IPS-15b (cell line): ENCODE data around the gene ARHGAP22.

Experiments
- H3K27me3 ChIP-seq: one replicate; pipeline ENCODE4 v1.6.1; 2013; ENCODE audit warnings: low read length; ENCODE audit not compliant: control insufficient read depth, insufficient read depth
- H3K36me3 ChIP-seq: one replicate; pipeline ENCODE4 v1.6.1; 2013; ENCODE audit warnings: low read length; ENCODE audit not compliant: control insufficient read depth, insufficient read depth
- H3K4me1 ChIP-seq: one replicate; pipeline ENCODE4 v1.6.1; 2013; ENCODE audit warnings: mild to moderate bottlenecking, low read length; ENCODE audit not compliant: control insufficient read depth, insufficient read depth
- H3K4me3 ChIP-seq: one replicate; pipeline ENCODE4 v1.5.1; 2013; ENCODE audit warnings: low read depth, low read length
- H3K9ac ChIP-seq: one replicate; pipeline ENCODE4 v1.6.1; 2013; ENCODE audit warnings: low read depth, mild to moderate bottlenecking, low read length
- H3K9me3 ChIP-seq: one replicate; pipeline ENCODE4 v1.6.1; 2013; ENCODE audit warnings: mild to moderate bottlenecking, low read length; ENCODE audit not compliant: control insufficient read depth, insufficient read depth

The ARHGAP22 gene

GRCh38 chr10:48411510-48411909 lies 193.4 kb downstream of the ARHGAP22 start:
- Histone ChIP-seq H3K9me3 (no peaks in the 10 kb centered on the region), H3K4me1 (no peaks in the 10 kb centered on the region), H3K9ac (no peak overlapping the region), H3K36me3 (peaks cover 3% of the 10 kb centered on the region), H3K27me3 (no peaks in the 10 kb centered on the region), H3K4me3 (no peak overlapping the region)

DNA sequence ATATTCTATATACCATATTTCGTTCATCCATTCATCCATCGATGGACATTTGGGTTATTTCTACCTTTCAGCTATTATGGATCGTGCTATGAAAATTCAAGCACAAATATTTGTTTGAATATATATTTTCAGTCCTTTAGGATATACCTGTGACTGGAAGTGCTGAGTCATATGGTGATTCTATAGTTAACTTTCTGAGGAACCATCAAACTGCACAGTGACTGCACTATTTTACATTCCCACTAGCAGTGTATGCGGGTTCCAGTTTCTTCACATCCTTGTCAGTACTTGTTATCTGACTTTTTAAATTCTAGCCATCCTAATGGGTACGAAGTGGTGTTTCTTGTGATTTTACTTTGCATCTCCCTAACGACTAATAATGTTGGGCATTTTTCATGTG lies 194.4 kb downstream of the ARHGAP22 start:
- H3K4me3 ChIP-seq, result no peak overlapping the region
- no peak overlapping the region for H3K9ac ChIP-seq
- H3K4me1 ChIP-seq, result no peaks in the 10 kb centered on the region
- H3K36me3 ChIP-seq, result no peaks in the 10 kb centered on the region
- no peaks in the 10 kb centered on the region for H3K27me3 ChIP-seq
- H3K9me3 ChIP-seq, result no peaks in the 10 kb centered on the region

- no peaks in the 10 kb centered on the region for H3K9me3 ChIP-seq
Measured at GRCh38 chr10:48406658-48407057, 198.2 kb downstream of the ARHGAP22 start.

DNA sequence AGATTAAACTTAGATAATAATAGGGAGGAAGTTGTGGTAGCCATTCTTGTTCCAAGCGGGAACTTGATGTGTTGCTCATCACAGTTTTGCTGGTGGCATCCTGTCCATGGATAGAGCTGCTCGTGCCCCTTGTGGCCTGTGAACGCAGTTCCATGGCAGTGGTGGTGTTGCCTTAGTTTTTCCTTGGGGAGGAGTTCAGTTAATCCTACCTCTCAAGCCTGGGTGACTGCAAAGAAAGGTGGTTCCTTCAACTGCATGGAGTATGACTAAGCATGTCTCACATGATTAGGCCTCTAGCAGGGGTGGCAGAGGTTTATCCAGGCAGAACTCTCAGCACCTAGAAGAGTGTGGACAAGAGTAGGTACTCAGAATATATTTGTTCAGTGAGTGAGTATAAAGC lies 198.7 kb downstream of the ARHGAP22 start:
- H3K9ac ChIP-seq, result no peak overlapping the region
- H3K27me3 ChIP-seq, result no peaks in the 10 kb centered on the region
- H3K9me3 ChIP-seq, result no peaks in the 10 kb centered on the region
- no peaks in the 10 kb centered on the region for H3K36me3 ChIP-seq
- no peak overlapping the region for H3K4me3 ChIP-seq
- no peaks in the 10 kb centered on the region for H3K4me1 ChIP-seq

More at GRCh38 chr10:48406658-48407057, 198.2 kb downstream of the ARHGAP22 start:
- H3K36me3 ChIP-seq, result no peaks in the 10 kb centered on the region
- no peak overlapping the region for H3K9ac ChIP-seq
- no peaks in the 10 kb centered on the region for H3K4me1 ChIP-seq
- no peaks in the 10 kb centered on the region for H3K27me3 ChIP-seq
- H3K4me3 ChIP-seq, result no peak overlapping the region

GRCh38 chr10:48404646-48405045 lies 200.2 kb downstream of the ARHGAP22 start:
- Histone ChIP-seq H3K27me3 (no peaks in the 10 kb centered on the region), H3K36me3 (no peaks in the 10 kb centered on the region), H3K9me3 (no peaks in the 10 kb centered on the region), H3K4me3 (no peak overlapping the region), H3K9ac (no peak overlapping the region), H3K4me1 (peaks cover 5% of the 10 kb centered on the region)

DNA sequence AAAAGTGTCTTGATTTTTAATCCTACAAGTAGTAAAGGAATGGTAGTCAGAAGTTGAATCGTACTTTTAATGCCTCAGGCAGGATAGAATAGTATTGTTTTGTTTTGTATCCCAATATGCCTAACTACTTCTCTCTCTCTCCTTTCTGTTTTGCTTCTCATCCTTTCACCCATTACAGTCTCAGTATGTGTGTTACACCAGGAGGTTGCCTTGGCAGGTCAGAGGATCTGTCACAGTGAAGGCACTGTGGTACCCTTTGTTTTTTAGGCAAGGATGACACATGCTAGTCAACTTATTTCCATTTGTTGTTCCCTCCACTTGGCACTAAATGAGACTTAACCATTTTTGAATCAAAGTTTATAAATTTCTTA lies 204.0 kb downstream of the ARHGAP22 start:
- H3K9ac ChIP-seq, result no peak overlapping the region
- H3K4me1 ChIP-seq, result peaks cover 19% of the 10 kb centered on the region
- no peak overlapping the region for H3K4me3 ChIP-seq
- H3K9me3 ChIP-seq, result no peaks in the 10 kb centered on the region
- H3K27me3 ChIP-seq, result no peaks in the 10 kb centered on the region
- no peaks in the 10 kb centered on the region for H3K36me3 ChIP-seq

GRCh38 chr10:48400129-48400849 lies 204.6 kb downstream of the ARHGAP22 start:
- H3K36me3 ChIP-seq, result no peaks in the 10 kb centered on the region
- no peak overlapping the region for H3K9ac ChIP-seq
- H3K4me1 ChIP-seq, result peaks cover 19% of the 10 kb centered on the region
- no peaks in the 10 kb centered on the region for H3K9me3 ChIP-seq
- no peaks in the 10 kb centered on the region for H3K27me3 ChIP-seq
- no peak overlapping the region for H3K4me3 ChIP-seq

- no peak overlapping the region for H3K9ac ChIP-seq
- no peaks in the 10 kb centered on the region for H3K36me3 ChIP-seq
- H3K4me1 ChIP-seq, result peaks cover 19% of the 10 kb centered on the region
- no peaks in the 10 kb centered on the region for H3K27me3 ChIP-seq
- no peak overlapping the region for H3K4me3 ChIP-seq
- no peaks in the 10 kb centered on the region for H3K9me3 ChIP-seq
Measured at GRCh38 chr10:48399551-48399950, 205.3 kb downstream of the ARHGAP22 start.

GRCh38 chr10:48399056-48399541 lies 205.8 kb downstream of the ARHGAP22 start:
- Histone ChIP-seq H3K4me3 (no peak overlapping the region), H3K9me3 (no peaks in the 10 kb centered on the region), H3K4me1 (peaks cover 19% of the 10 kb centered on the region), H3K27me3 (no peaks in the 10 kb centered on the region), H3K9ac (no peak overlapping the region), H3K36me3 (no peaks in the 10 kb centered on the region)

DNA sequence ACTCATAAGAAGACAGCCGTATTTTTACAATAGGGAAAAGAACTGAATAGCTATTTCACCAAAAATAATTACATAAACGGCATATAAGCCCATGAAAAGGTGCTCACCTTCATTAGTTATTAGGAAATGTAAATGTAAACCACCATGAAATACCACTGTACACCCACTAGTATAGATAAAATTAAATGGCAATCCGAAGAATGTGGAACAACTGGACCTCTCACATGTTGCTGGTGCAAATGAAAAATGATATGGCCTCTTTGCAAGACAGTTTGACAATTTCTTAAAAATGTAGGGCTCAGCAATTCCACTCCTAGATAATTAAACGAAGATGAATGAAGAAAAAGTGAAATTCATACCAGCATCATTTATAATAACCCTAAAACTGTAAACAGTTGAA lies 206.6 kb downstream of the ARHGAP22 start:
- no peak overlapping the region for H3K4me3 ChIP-seq
- H3K27me3 ChIP-seq, result no peaks in the 10 kb centered on the region
- no peaks in the 10 kb centered on the region for H3K36me3 ChIP-seq
- no peak overlapping the region for H3K9ac ChIP-seq
- peaks cover 19% of the 10 kb centered on the region for H3K4me1 ChIP-seq
- no peaks in the 10 kb centered on the region for H3K9me3 ChIP-seq
